GM12864 (cell line): ENCODE measurements around the gene OSBP2.

Experiments used
- DNase-seq: peaks from one replicate; pipeline ENCODE4 v3.0.0-alpha.2; 2011; ENCODE audit warnings: low read depth
- H3K4me3 ChIP-seq: 2 replicates; pipeline ENCODE4 v1.5.1; 2011; ENCODE audit warnings: mild to moderate bottlenecking, low read depth, low read length, control low read depth
- CTCF ChIP-seq: IDR thresholded peaks from 2 replicates; pipeline ENCODE4 v1.5.1; 2011; ENCODE audit warnings: low read depth, mild to moderate bottlenecking, moderate library complexity, low read length, control low read depth, inconsistent platforms; ENCODE audit errors: missing control alignments

OSBP2 gene

DNA sequence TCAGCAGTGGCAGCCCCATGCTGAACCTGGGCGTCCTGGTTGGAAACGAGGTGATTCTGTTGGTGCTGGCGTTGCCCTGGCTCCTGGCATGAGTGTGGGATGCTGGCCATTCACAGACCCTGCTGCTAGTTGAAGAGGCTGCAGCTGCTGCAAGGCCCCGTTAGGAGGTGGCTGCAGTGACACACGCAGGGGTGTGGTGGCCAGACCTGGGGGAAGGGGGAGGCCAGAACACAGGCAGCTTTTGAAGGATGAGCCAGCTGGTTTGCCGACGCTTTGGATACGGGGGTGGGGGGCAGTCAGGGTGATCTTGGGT is 196.7 kb downstream of the OSBP2 start:
- TF ChIP-seq CTCF, result no peak
- no peak overlapping the region for H3K4me3 ChIP-seq
- no peak for DNase-seq

DNA sequence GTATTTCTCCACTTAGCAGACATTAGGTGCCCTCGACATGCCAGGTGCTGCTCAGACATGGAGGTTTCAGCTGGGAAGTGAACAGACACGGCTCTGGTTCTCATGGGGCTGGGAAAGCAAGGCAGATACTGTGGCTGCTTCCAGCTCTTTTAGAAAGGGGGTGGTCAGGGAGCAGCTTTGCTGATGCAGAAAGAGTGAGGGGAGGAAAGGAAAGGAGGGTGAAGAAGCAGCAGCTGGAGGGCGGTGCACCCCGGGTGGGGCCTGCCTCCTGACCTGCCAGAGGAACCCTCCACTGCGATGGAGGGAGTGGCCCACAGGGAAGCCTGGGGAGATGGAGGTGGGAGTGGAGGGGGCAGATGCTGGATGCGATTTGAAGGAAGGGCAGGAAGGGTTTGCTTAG is 197.1 kb downstream of the OSBP2 start:
- DNase-seq, result no peak
- TF ChIP-seq CTCF, result no peak

DNA sequence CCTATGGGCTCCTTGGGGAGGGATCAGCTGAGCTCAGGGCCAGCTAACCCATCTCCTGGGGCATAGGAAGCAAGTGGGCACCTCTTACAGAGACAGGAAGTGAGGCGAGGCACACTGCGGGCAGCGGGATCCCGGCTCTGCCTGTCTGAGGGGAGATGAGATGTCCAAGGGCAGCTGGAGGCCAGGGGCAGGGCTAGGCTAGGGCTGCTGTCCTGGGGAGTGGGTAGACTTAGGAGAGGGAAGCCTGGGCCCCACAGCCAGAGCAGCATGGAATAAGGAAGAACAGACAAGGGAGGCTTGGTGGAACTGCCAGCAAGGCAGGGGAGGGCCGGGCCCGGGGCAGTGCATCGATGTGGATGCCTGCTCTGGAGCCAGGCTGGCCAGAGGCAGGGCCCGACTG is 197.6 kb downstream of the OSBP2 start:
- H3K4me3 ChIP-seq, result no peak overlapping the region
- TF ChIP-seq CTCF, result no peak
- DNase-seq, result no peak

More for the DNA sequence above, 197.1 kb downstream of the OSBP2 start:
- H3K4me3 ChIP-seq, result no peak overlapping the region

DNA sequence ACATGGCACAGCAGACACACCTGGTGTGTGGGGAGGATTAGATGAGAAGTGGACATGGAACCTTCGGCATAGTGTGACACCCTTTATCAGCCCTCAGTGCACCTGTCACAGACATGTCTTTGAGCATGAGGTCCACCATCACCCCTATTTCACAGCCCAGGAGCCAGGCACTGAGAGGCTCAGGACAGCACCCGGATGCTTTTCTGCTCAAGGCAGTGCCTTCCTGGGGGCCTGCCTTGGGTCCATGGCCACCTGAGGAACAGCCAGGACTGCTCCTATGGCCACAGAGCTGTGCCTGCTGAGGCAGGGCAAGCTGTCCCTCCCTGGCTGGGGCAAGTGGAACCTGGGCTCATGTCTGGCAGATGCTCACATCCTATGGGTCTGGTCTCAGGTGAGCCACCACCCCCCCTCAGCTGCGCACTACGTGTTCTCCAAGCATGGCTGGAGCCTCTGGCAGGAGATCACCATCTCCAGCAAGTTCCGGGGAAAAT is 198.1 kb downstream of the OSBP2 start:
- H3K4me3 ChIP-seq, result no peak overlapping the region
- DNase-seq, result no peak
- no peak for TF ChIP-seq CTCF

DNA sequence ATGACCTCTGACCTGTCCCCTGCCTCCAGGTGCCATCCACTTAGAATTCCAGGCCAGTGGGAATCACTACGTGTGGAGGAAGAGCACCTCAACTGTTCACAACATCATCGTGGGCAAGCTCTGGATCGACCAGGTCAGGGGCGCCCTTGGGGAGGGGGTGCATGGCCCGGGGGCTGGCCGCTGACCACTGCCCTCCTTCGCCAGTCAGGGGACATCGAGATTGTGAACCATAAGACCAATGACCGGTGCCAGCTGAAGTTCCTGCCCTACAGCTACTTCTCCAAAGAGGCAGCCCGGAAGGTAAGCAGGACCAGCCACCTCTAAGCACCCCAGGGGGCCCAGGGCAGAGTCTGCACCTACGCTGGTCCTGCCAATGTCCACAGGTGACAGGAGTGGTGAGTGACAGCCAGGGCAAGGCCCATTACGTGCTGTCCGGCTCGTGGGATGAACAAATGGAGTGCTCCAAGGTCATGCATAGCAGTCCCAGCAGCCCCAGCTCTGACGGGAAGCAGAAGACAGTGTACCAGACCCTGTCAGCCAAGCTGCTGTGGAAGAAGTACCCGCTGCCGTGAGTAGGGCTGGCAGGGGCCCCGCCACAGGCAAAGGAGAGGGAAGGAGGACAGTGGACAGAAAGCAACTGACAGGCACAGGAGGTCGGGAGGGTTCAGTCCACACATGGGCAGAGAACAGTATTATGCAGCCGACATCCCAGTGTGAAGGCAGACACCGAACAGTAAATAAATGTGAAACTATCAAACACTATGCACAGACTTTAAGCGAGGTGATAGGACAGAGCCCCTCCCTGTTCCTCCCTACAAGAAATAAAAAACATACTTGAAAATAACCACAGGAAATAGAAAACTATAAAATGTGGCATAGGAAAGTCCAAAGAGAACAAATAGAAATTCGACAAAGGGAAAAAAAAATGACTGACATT is 199.0 kb downstream of the OSBP2 start:
- no peak overlapping the region for H3K4me3 ChIP-seq
- TF ChIP-seq CTCF, result no peak
- no peak for DNase-seq

DNA sequence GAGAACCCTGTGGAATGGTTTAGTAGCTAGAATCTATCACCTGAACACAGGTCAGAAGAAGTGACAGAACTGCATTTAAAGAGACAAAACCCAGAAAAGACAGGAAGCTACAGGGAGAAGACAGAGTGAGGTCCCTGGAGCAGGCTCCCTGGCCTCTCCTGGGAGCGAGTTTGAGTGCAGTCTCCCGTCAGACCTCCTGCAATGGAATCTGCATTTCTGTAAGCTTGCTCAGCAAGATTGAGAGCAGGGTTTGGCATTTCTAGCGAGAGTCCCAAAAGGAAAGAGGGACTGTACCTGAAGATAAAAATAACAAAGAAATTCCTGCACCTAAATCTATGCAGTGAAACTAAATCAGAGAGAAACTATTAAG is 199.7 kb downstream of the OSBP2 start:
- no peak overlapping the region for H3K4me3 ChIP-seq
- no peak for TF ChIP-seq CTCF
- no peak for DNase-seq
